Measurements from ENCODE around the gene FOXL2. TPM values are rescaled to one million over a fixed set of nuclear protein-coding genes. Genes with fewer than 3 reads are reported as not detected.

Gene FOXL2
- total RNA-seq, 1 experiment from 2014 or later = not detected

DNA sequence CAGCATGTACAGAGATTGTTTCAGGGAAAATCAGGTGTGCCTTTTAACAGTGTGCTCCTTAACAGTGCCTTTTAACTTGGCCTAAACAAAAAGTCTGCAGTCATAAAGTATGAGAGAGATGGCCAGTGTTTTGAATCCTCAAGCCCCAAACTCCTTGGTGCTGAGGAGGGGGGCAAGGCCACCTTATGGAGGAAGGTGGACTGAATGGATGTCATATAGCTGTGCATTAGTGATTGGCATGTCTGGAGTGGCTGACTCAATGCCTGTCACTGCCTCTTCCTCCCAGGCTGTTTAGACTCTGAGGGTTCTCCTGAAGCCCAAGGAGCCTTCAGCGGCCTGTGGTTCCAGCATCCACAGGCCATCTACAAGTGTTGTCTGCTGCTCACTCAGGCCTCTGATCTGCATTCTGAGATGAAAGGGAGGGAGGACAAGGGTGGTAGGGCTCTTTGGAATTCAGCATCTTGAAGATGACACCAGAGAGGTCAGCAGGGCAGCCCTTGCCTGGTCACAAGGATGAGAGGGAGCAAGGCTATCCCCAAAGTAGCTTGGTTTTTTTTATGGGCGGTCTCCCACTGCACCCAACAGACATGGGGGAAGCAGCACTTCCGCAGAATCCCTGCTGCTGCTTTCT is 1.5 kb upstream of the FOXL2 start:
- TF ChIP-seq, protein P1, sequence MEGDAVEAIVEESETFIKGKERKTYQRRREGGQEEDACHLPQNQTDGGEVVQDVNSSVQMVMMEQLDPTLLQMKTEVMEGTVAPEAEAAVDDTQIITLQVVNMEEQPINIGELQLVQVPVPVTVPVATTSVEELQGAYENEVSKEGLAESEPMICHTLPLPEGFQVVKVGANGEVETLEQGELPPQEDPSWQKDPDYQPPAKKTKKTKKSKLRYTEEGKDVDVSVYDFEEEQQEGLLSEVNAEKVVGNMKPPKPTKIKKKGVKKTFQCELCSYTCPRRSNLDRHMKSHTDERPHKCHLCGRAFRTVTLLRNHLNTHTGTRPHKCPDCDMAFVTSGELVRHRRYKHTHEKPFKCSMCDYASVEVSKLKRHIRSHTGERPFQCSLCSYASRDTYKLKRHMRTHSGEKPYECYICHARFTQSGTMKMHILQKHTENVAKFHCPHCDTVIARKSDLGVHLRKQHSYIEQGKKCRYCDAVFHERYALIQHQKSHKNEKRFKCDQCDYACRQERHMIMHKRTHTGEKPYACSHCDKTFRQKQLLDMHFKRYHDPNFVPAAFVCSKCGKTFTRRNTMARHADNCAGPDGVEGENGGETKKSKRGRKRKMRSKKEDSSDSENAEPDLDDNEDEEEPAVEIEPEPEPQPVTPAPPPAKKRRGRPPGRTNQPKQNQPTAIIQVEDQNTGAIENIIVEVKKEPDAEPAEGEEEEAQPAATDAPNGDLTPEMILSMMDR (conservative IDR thresholded peaks at IDR 0.05; ENCODE audit: low read depth, low read length) = no peak
- TF ChIP-seq EZH2phosphoT487 (IDR thresholded peaks at IDR 0.05; ENCODE audit: borderline replicate concordance, low read length) (no peak), EZH2 (IDR thresholded peaks at IDR 0.05; ENCODE audit: low read length, unreplicated experiment) (no peak)
- ATAC-seq (no peak), DNase-seq (no peak)
- no peak overlapping the region for H3K4me2 ChIP-seq (ENCODE audit: low read length)
- no peaks in the 10 kb centered on the region for H3K27me3 ChIP-seq (ENCODE audit: low read length)
- H2AFZ ChIP-seq (ENCODE audit: low read length) = no peak overlapping the region
- H3K79me2 ChIP-seq (ENCODE audit: low read length) = no peaks in the 10 kb centered on the region
- H4K20me1 ChIP-seq (ENCODE audit: low read length) = no peaks in the 10 kb centered on the region
- no peak overlapping the region for H3K4me3 ChIP-seq (ENCODE audit: low read length)
- no peaks in the 10 kb centered on the region for H3K9me2 ChIP-seq (replicated peaks; ENCODE audit: low read length)
- H3K36me3 ChIP-seq (ENCODE audit: low read depth, low read length) = no peaks in the 10 kb centered on the region
- intact Hi-C loops (cut with micrococcal nuclease) = loop anchor here (10.0 kb wide), 1 partner anchor 266 kb away; no protein-coding TSS in a partner anchor
- no peak overlapping the region for H3K9ac ChIP-seq (ENCODE audit: low read length)
- H3K4me1 ChIP-seq (ENCODE audit: insufficient read depth, low read length) = no peaks in the 10 kb centered on the region
- no TSS peak for BruUV-seq (replicated peaks)
- no peaks in the 10 kb centered on the region for H3K9me3 ChIP-seq (ENCODE audit: low read length)
- no peak overlapping the region for H3K27ac ChIP-seq (ENCODE audit: low read length)
- CTCF ChIA-PET = no interaction called here
- POLR2A ChIA-PET (ENCODE audit: unreplicated experiment) = no interaction called here
- H3F3A ChIP-seq (ENCODE audit: low read length, unreplicated experiment) = no peaks in the 10 kb centered on the region

DNA sequence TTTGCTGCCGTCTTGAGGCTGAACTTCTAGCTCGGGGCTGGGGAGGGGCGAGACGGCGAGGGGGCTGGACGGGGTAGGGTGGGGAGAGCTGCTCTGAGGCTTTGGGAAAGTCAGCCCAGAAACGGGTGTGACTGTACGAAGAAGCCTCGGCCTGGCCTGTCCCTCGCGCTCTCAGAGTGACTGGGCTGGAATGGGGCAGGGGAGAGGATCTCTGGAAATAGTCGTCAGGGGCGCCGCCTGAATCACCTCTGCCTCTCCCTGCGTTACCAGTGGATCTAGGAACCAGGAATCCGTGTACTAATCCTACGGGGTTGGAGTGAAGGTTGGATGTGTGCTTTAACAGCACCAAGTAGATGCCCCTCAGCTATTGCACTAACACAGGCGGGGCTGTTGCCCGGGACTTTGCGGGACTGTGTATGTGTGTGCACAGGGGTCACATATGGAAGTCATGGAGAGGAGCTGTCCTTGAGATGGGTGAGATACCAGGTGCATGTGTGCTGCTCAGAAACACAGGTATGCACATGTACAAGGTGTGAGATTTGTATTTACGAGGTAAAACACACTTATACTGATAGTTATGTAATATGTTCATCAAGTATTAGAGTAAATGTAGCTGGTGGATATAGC is 671 bp upstream of the FOXL2 start:
- DNase-seq (no peak), ATAC-seq (no peak)
- H3K4me3 ChIP-seq (ENCODE audit: low read length) = no peak overlapping the region
- H3K9me3 ChIP-seq (ENCODE audit: low read length) = no peaks in the 10 kb centered on the region
- H3F3A ChIP-seq (ENCODE audit: low read length, unreplicated experiment) = no peaks in the 10 kb centered on the region
- no peaks in the 10 kb centered on the region for H3K79me2 ChIP-seq (ENCODE audit: low read length)
- BruUV-seq (replicated peaks) = no TSS peak
- no peak overlapping the region for H2AFZ ChIP-seq (ENCODE audit: low read length)
- no peaks in the 10 kb centered on the region for H3K27me3 ChIP-seq (ENCODE audit: low read length)
- TF ChIP-seq, protein P1 (conservative IDR thresholded peaks at IDR 0.05; ENCODE audit: low read depth, low read length) = no peak
- TF ChIP-seq EZH2 (IDR thresholded peaks at IDR 0.05; ENCODE audit: low read length, unreplicated experiment) (no peak), EZH2phosphoT487 (IDR thresholded peaks at IDR 0.05; ENCODE audit: borderline replicate concordance, low read length) (no peak)
- H3K4me1 ChIP-seq (ENCODE audit: insufficient read depth, low read length) = no peaks in the 10 kb centered on the region
- H4K20me1 ChIP-seq (ENCODE audit: low read length) = no peaks in the 10 kb centered on the region
- H3K36me3 ChIP-seq (ENCODE audit: low read depth, low read length) = no peaks in the 10 kb centered on the region
- CTCF ChIA-PET = no interaction called here
- POLR2A ChIA-PET (ENCODE audit: unreplicated experiment) = no interaction called here
- H3K9me2 ChIP-seq (replicated peaks; ENCODE audit: low read length) = no peaks in the 10 kb centered on the region
- H3K4me2 ChIP-seq (ENCODE audit: low read length) = no peak overlapping the region
- intact Hi-C loops (cut with micrococcal nuclease) = loop anchor here (10.0 kb wide), 1 partner anchor 267 kb away; no protein-coding TSS in a partner anchor
- H3K27ac ChIP-seq (ENCODE audit: low read length) = no peak overlapping the region
- no peak overlapping the region for H3K9ac ChIP-seq (ENCODE audit: low read length)

Measured in PC-3 (cell line).